HCT116 (cell line): ENCODE measurements around the gene MAPKAP1. TPM values are rescaled to one million over a fixed set of nuclear protein-coding genes. Genes with fewer than 3 reads are reported as not detected.

Source experiments
- ATAC-seq: fragments of 200-7000 bp; cut with Tn5 transposase; 2 replicates; pipeline ENCODE4 v1.9.1; 2020; ENCODE audit warnings: mild to moderate bottlenecking, moderate library complexity
- BruUV-seq: library from RNA; stranded (reverse); fragments of 400-500 nt; replicated peaks from 2 replicates; lab custom pipeline; 2021; lab: Mats Ljungman, UMichigan
- CTCF ChIA-PET: fragments of 300-600 bp; sonication (Branson Sonifier 250); formaldehyde crosslinking; loops from one replicate; lab custom pipeline; 2021; ENCODE audit warnings: antibody characterized with exemption; lab: Charles Lee
- POLR2A ChIA-PET: fragments of 300-600, 350-600 bp; sonication (Branson Sonifier 250); formaldehyde crosslinking; loops from one replicate; lab custom pipeline; 2021; ENCODE audit warnings: antibody characterized with exemption; lab: Charles Lee
- RAD21 ChIA-PET, 2 experiments: fragments of 300-600 bp; sonication (Branson Sonifier 250); formaldehyde crosslinking; loops; one replicate each; lab custom pipeline; 2023; ENCODE audit warnings: low total read pairs in 2 of 2; ENCODE audit not compliant: uncharacterized antibody in 2 of 2, unreplicated experiment in 2 of 2, low non-redundant PET in 1 of 2; lab: Charles Lee
- DNase-seq: peaks from one replicate; pipeline ENCODE4 v3.0.0-alpha.2; 2010; ENCODE audit warnings: low read depth, low spot score
- H2AFZ ChIP-seq: fragments of 200-600 bp; shearing (Covaris generic), sonication (generic); 2 replicates; pipeline ENCODE4 v1.6.1; 2017; ENCODE audit warnings: low read depth, mixed run types, mixed read lengths, antibody characterized with exemption, low read length; ENCODE audit not compliant: poor library complexity, severe bottlenecking
- H3K27ac ChIP-seq: 2 replicates; pipeline ENCODE4 v1.5.1; 2012; ENCODE audit warnings: low read depth, low read length
- H3K27me3 ChIP-seq: fragments of 200-600 bp; sonication (generic); 2 replicates; pipeline ENCODE4 v1.6.1; 2016; ENCODE audit warnings: mixed run types, low read length, mixed read lengths; ENCODE audit not compliant: insufficient read depth
- H3K36me3 ChIP-seq, 2 experiments: fragments of 200-500 bp in 1 of 2; fragments of 200-600 bp in 1 of 2; sonication (Bioruptor generic) in 1 of 2; sonication (generic) in 1 of 2; 2 replicates each; pipeline versions ENCODE4 v1.5.1 to v1.6.1; 2014 to 2016; ENCODE audit warnings: low read length in 2 of 2, inconsistent platforms in 1 of 2, mixed read lengths in 1 of 2, mixed run types in 1 of 2; ENCODE audit not compliant: insufficient read depth in 2 of 2, control insufficient read depth in 1 of 2
- H3K4me1 ChIP-seq, 2 experiments: fragments of 200-600 bp in 1 of 2; sonication (generic) in 1 of 2; 2 replicates each; pipeline versions ENCODE4 v1.5.1 to v1.6.1; 2012 to 2017; ENCODE audit warnings: low read length in 2 of 2, inconsistent platforms in 1 of 2, mild to moderate bottlenecking in 1 of 2, mixed read lengths in 1 of 2, mixed run types in 1 of 2, moderate library complexity in 1 of 2; ENCODE audit not compliant: insufficient read depth in 2 of 2, control insufficient read depth in 1 of 2
- H3K4me2 ChIP-seq: fragments of 200-600 bp; sonication (generic); 2 replicates; pipeline ENCODE4 v1.6.1; 2017; ENCODE audit warnings: mixed run types, low read length, mixed read lengths
- H3K4me3 ChIP-seq, 2 experiments: fragments of 200-600 bp in 1 of 2; sonication (generic) in 1 of 2; replicated peaks in 1 of 2; 2 replicates each; pipeline ENCODE4 v1.5.1; 2011 to 2016; ENCODE audit warnings: low read length in 2 of 2, control low read depth in 1 of 2, low read depth in 1 of 2, mild to moderate bottlenecking in 1 of 2, mixed read lengths in 1 of 2, mixed run types in 1 of 2
- H3K79me2 ChIP-seq: fragments of 200-600 bp; sonication (generic); 2 replicates; pipeline ENCODE4 v1.6.1; 2017; ENCODE audit warnings: mild to moderate bottlenecking, mixed run types, low read length, moderate library complexity, mixed read lengths; ENCODE audit not compliant: insufficient read depth
- H3K9ac ChIP-seq: fragments of 200-600 bp; sonication (generic); 2 replicates; pipeline ENCODE4 v1.6.1; 2016; ENCODE audit warnings: low read length, mixed read lengths
- H3K9me2 ChIP-seq: fragments of 200-600 bp; sonication (generic), shearing (Covaris generic); 2 replicates; pipeline ENCODE4 v1.6.1; 2017; ENCODE audit warnings: mixed run types, mild to moderate bottlenecking, moderate library complexity; ENCODE audit not compliant: insufficient read depth
- H3K9me3 ChIP-seq, 2 experiments: fragments of 200-500 bp in 1 of 2; fragments of 200-600 bp in 1 of 2; sonication (Bioruptor generic) in 1 of 2; sonication (generic) in 1 of 2; 2 replicates each; pipeline ENCODE4 v1.6.1; 2014 to 2017; ENCODE audit warnings: low read length in 2 of 2, mixed read lengths in 2 of 2, inconsistent platforms in 1 of 2, low read depth in 1 of 2, mild to moderate bottlenecking in 1 of 2, mixed run types in 1 of 2, moderate library complexity in 1 of 2; ENCODE audit not compliant: control insufficient read depth in 1 of 2, insufficient read depth in 1 of 2
- H4K20me1 ChIP-seq: fragments of 200-600 bp; sonication (generic), shearing (Covaris generic); 2 replicates; pipeline ENCODE4 v1.6.1; 2017; ENCODE audit warnings: mixed run types, mild to moderate bottlenecking, moderate library complexity; ENCODE audit not compliant: insufficient read depth
- CEBPB ChIP-seq: IDR thresholded peaks from 2 replicates; pipeline ENCODE4 v1.6.1; 2012; ENCODE audit warnings: low read depth
- EGR1 ChIP-seq: IDR thresholded peaks from 2 replicates; pipeline ENCODE4 v1.6.1; 2012; ENCODE audit warnings: low read depth
- JUND ChIP-seq: IDR thresholded peaks from 2 replicates; pipeline ENCODE4 v1.6.1; 2012
- MAX ChIP-seq: IDR thresholded peaks from 2 replicates; pipeline ENCODE4 v1.6.1; 2012
- RAD21 ChIP-seq: IDR thresholded peaks from 2 replicates; pipeline ENCODE4 v1.6.1; 2012; ENCODE audit warnings: low read depth, mild to moderate bottlenecking
- REST ChIP-seq: IDR thresholded peaks from 2 replicates; pipeline ENCODE4 v1.6.1; 2012; ENCODE audit warnings: low read depth
- YY1 ChIP-seq: IDR thresholded peaks from 2 replicates; pipeline ENCODE4 v1.6.1; 2011; ENCODE audit warnings: low read length, low read depth, moderate library complexity, mild to moderate bottlenecking; ENCODE audit not compliant: insufficient replicate concordance; ENCODE audit errors: extremely low read depth
- intact Hi-C: fragments of 100-400 bp; cut with micrococcal nuclease; formaldehyde crosslinking; loops from 2 replicates; pipeline ENCODE4 v1.10.0; 2022
- total RNA-seq: library from RNA; stranded (reverse); gene quantifications from one replicate; pipeline ENCODE4 v1.2.1, GENCODE V29; 2021; ENCODE audit not compliant: unreplicated experiment

The MAPKAP1 gene
- total RNA-seq, 1 experiment from 2014 or later: 72.5 TPM

- TF ChIP-seq YY1 (no peak), JUND (no peak), CEBPB (no peak), REST (no peak), MAX (no peak), EGR1 (no peak), RAD21 (no peak)
- no peak for DNase-seq
- no TSS peak for BruUV-seq
- Histone ChIP-seq H3K27me3 (no peaks in the 10 kb centered on the region), H3K79me2 (no peaks in the 10 kb centered on the region; the same call in 1 of the 2 replicates), H3K4me3 (no peak overlapping the region), H2AFZ (no peak overlapping the region), H4K20me1 (no peaks in the 10 kb centered on the region), H3K9me2 (no peaks in the 10 kb centered on the region), H3K36me3 (no peaks in the 10 kb centered on the region), H3K9ac (no peak overlapping the region), H3K4me2 (no peak overlapping the region), H3K9me3 (no peaks in the 10 kb centered on the region), H3K27ac (no peak overlapping the region), H3K4me1 (peaks cover 0 to 9% of the 10 kb centered on the region in 2 experiments; a peak in 1 of 4 replicates)
- ChIA-PET POLR2A (no interaction called here), RAD21 (no interaction called here), CTCF (no interaction called here)
- no peak for ATAC-seq
- intact Hi-C loops: no loop called here
Observed at GRCh38 chr9:125544484-125544883, 162.5 kb downstream of the MAPKAP1 start.
